BJ (cell line): Measurements from ENCODE around the gene TP53RK. TPM values are rescaled to one million over a fixed set of nuclear protein-coding genes. Genes with fewer than 3 reads are reported as not detected.

Experiments used
- CTCF ChIA-PET: fragments of 350-600 bp; formaldehyde crosslinking; extraction: SDS; loops from one replicate; lab custom pipeline; 2021; ENCODE audit warnings: antibody characterized with exemption, inconsistent platforms; lab: Yijun Ruan, JAX
- POLR2A ChIA-PET: fragments of 300-600 bp; sonication (Branson Sonifier 250); formaldehyde crosslinking; extraction: SDS; loops from one replicate; lab custom pipeline; 2021; ENCODE audit warnings: antibody characterized with exemption; lab: Charles Lee
- DNase-seq: peaks from one replicate; pipeline ENCODE4 v3.0.0-alpha.2; 2011; ENCODE audit warnings: low read depth
- H3K27me3 ChIP-seq: 2 replicates; pipeline ENCODE4 v1.6.0; 2011; ENCODE audit warnings: low read length; ENCODE audit not compliant: control insufficient read depth, insufficient read depth
- H3K36me3 ChIP-seq: 2 replicates; pipeline ENCODE4 v1.5.1; 2011; ENCODE audit warnings: low read length; ENCODE audit not compliant: control insufficient read depth, insufficient read depth
- H3K4me3 ChIP-seq: 2 replicates; pipeline ENCODE4 v1.5.1; 2011; ENCODE audit warnings: low read depth, mild to moderate bottlenecking, control low read depth, low read length
- polyA plus RNA-seq: library from polyadenylated mRNA; depleted of rRNA; stranded (reverse); fragments of >200 nt; gene quantifications from 2 replicates; pipeline ENCODE4 v1.2.3, GENCODE V29; 2011
- TF ChIP-seq, protein P1 (sequence below): IDR thresholded peaks from 2 replicates; pipeline ENCODE4 v1.5.1; 2011; ENCODE audit warnings: low read depth, mild to moderate bottlenecking, control low read depth, inconsistent platforms, low read length, moderate library complexity; ENCODE audit not compliant: insufficient read depth

Gene TP53RK
- polyA plus RNA-seq, 1 experiment = 7.2 TPM

DNA sequence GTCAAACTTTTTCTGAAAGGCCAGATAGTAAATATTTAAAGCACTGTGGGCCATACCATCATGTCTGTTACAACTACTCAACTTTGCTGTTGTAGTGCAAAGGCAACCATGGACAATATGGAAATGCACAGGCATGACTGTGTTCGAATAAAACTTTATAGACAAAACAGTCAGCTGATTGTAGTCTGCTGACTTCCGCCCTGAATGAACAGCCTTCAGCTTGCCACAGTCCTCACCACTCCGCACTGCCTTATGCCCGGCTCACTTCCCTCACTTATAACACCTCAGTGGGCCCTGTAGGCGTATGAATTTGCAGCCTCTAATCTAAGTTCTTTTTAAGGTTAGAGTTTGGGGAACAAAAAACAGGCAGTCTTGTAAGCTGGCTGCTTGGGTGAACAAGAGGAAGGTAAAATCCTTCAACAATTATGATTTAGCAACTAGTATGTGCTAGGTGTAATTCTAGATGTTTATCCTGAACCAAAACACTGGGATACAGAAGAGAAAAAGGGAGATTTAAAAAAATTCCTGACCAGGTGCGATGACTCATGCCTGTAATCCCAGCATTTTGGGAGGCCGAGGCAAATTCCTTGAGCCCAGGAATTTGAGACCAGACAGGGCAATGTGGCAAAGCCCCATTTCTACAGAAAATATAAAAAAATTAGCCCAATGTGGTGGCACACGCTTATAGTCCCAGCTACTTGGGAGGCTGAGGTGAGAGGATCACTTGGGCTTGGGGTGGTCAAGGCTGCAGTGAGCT is 13.4 kb upstream of the TP53RK start:
- ChIA-PET POLR2A (no interaction called here), CTCF (interaction anchor here (0.6 to 1.9 kb wide), 4 partner anchors 9 to 353 kb away, joined by 3 to 6 read pairs (median 5); no protein-coding TSS in a partner anchor)
- TF ChIP-seq, protein P1, sequence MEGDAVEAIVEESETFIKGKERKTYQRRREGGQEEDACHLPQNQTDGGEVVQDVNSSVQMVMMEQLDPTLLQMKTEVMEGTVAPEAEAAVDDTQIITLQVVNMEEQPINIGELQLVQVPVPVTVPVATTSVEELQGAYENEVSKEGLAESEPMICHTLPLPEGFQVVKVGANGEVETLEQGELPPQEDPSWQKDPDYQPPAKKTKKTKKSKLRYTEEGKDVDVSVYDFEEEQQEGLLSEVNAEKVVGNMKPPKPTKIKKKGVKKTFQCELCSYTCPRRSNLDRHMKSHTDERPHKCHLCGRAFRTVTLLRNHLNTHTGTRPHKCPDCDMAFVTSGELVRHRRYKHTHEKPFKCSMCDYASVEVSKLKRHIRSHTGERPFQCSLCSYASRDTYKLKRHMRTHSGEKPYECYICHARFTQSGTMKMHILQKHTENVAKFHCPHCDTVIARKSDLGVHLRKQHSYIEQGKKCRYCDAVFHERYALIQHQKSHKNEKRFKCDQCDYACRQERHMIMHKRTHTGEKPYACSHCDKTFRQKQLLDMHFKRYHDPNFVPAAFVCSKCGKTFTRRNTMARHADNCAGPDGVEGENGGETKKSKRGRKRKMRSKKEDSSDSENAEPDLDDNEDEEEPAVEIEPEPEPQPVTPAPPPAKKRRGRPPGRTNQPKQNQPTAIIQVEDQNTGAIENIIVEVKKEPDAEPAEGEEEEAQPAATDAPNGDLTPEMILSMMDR = no peak

DNA sequence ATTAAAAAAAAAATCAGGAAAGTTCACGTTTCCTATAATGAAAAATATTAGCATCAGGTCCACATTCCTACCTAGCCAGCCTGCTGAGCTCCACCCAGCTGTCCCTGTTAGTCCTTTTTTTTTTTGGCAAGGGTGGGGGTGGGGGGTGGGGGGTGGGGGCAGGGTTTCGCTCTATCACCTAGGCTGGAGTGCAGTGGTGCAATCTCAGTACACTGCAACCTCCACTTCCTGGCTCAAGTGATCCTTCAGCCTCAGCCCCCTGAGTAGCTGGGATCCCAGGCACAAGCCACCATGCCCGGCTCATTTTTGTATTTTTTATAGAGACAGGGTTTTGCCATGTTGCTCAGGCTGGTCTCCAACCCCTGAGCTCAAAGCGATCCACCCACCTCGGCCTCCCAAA is 12.7 kb upstream of the TP53RK start:
- TF ChIP-seq, protein P1 = no peak
- no peaks in the 10 kb centered on the region for H3K27me3 ChIP-seq
- ChIA-PET POLR2A (no interaction called here), CTCF (interaction anchor here (0.6 to 0.9 kb wide), 2 partner anchors 10 to 353 kb away, joined by 3 to 6 read pairs; no protein-coding TSS in a partner anchor)
- DNase-seq = no peak
- no peaks in the 10 kb centered on the region for H3K36me3 ChIP-seq
- no peak overlapping the region for H3K4me3 ChIP-seq

More for the DNA sequence above, 13.4 kb upstream of the TP53RK start:
- no peaks in the 10 kb centered on the region for H3K36me3 ChIP-seq
- H3K4me3 ChIP-seq = no peak overlapping the region
- H3K27me3 ChIP-seq = no peaks in the 10 kb centered on the region
- DNase-seq = no peak

GRCh38 chr20:46701556-46701955 is 12.3 kb upstream of the TP53RK start:
- no peak for DNase-seq
- TF ChIP-seq, protein P1 = no peak
- H3K36me3 ChIP-seq = no peaks in the 10 kb centered on the region
- H3K4me3 ChIP-seq = no peak overlapping the region
- H3K27me3 ChIP-seq = no peaks in the 10 kb centered on the region
- POLR2A ChIA-PET = no interaction called here
- CTCF ChIA-PET = interaction anchor here (0.6 kb wide), 1 partner anchor 352 kb away, joined by 6 read pairs; no protein-coding TSS in a partner anchor

- ChIA-PET POLR2A (no interaction called here), CTCF (interaction anchor here (1.8 kb wide), 1 partner anchor 178 kb away, joined by 5 read pairs; no protein-coding TSS in a partner anchor)
- Histone ChIP-seq H3K36me3 (no peaks in the 10 kb centered on the region), H3K27me3 (no peaks in the 10 kb centered on the region), H3K4me3 (no peak overlapping the region)
- TF ChIP-seq, protein P1 = no peak
- no peak for DNase-seq
These were observed 11.8 kb upstream of the TP53RK start for GRCh38 chr20:46701057-46701456.

GRCh38 chr20:46700481-46700880 is 11.2 kb upstream of the TP53RK start:
- CTCF ChIA-PET = interaction anchor here (0.7 to 1.9 kb wide), 3 partner anchors 11 to 262 kb away, joined by 3 to 5 read pairs (median 5); no protein-coding TSS in a partner anchor

More at GRCh38 chr20:46700481-46700880, 11.2 kb upstream of the TP53RK start:
- no peaks in the 10 kb centered on the region for H3K27me3 ChIP-seq
- POLR2A ChIA-PET = no interaction called here
- H3K36me3 ChIP-seq = no peaks in the 10 kb centered on the region
- TF ChIP-seq, protein P1 = no peak
- no peak overlapping the region for H3K4me3 ChIP-seq
- DNase-seq = no peak
